ENCODE results near the gene GRWD1. TPM values are rescaled to one million over a fixed set of nuclear protein-coding genes. Genes with fewer than 3 reads are reported as not detected.

GRWD1 gene
- polyA plus RNA-seq, 1 experiment: 16.0 TPM

DNA sequence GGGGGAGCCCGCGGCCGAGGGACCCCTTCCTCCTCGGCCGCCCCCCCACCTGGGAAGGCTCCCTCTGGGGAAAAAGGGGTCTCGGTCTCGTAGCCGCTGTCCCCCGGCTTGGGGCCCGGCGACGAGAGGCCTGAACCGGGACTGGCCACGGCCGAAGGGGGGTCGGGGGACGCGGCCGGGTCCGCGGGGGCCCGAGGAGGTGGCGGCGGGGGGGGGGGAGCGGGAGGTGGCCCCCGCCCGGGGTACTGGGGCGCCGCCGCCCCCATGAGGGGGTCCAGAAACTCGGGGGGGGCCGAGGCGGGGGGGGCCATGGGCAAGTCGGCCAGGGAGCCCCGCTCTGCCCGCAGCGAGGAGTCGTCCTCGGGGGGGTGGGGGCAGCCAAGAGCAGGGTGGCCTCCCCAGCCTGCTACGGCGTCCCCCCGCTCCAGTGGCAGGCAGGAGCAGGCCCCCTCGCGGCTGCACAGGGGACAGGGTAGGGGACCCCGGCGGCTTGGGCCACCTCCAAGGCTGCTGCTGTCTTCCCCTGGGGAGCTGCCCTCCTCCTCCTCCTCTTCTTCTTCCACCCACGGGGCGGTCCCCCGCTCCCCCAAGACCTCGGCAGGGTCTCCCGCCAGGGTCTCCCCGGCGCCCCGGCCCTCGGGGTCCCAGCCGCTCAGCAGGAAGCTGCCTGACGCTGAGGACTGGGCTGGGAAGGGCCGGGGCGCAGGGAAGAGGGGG lies 53.0 kb downstream of the GRWD1 start:
- peaks cover 6% of the 10 kb centered on the region; the same call in 1 of the 2 replicates for H3K9me3 ChIP-seq (ENCODE audit: control insufficient read depth, insufficient read depth, low read length)

DNA sequence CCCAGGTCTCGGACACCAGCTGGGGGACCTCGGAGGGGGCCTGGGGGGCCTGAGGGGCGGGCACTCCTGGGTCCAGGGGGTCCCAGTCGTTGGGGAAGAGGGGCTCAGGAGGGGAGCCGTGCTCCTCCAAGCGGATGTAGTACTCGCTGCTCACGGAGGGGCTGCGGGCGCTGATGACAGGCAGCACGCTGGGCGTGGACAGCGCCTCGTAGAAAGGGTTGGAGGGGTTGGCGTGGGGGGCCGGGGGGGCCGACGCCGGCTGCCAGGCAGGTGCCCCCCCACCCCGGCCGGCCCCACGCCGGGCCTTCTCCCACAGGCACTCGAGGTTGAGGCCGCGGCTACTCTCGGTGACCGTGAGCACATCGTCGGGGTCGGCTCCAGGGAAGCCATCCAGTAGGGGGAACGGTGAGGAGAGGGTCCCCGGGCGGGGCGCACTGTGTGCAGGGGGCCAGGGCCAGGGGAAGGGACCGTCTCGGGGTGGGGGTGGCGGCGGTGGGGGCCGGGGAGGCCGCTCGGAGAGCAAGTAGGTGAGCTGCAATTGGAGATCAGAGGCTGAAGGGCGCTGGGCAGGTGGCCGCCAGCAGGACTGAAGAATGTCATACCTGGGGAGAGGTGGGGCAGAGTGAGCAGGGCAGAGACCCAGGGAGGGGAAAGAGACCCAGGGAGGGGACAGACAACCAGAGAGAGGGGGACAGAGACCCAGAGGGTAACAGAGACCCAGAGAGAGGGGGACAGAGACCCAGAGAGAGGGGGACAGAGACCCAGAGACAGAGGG lies 53.7 kb downstream of the GRWD1 start:
- TF ChIP-seq, protein P1, sequence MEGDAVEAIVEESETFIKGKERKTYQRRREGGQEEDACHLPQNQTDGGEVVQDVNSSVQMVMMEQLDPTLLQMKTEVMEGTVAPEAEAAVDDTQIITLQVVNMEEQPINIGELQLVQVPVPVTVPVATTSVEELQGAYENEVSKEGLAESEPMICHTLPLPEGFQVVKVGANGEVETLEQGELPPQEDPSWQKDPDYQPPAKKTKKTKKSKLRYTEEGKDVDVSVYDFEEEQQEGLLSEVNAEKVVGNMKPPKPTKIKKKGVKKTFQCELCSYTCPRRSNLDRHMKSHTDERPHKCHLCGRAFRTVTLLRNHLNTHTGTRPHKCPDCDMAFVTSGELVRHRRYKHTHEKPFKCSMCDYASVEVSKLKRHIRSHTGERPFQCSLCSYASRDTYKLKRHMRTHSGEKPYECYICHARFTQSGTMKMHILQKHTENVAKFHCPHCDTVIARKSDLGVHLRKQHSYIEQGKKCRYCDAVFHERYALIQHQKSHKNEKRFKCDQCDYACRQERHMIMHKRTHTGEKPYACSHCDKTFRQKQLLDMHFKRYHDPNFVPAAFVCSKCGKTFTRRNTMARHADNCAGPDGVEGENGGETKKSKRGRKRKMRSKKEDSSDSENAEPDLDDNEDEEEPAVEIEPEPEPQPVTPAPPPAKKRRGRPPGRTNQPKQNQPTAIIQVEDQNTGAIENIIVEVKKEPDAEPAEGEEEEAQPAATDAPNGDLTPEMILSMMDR (IDR thresholded peaks at IDR 0.05; ENCODE audit: low read depth, low read length): no peak
- ChIA-PET CTCF (no interaction called here), POLR2A (interaction anchor here (0.6 kb wide), 1 partner anchor 1072 kb away, joined by 3 read pairs; no protein-coding TSS in a partner anchor)
- H3K27me3 ChIP-seq (ENCODE audit: control insufficient read depth, insufficient read depth, low read length): peaks cover 38% of the 10 kb centered on the region
- DNase-seq (ENCODE audit: low read depth, low spot score): no peak
- H3K4me3 ChIP-seq (ENCODE audit: low read depth, low read length): no peak overlapping the region
- H3K9me3 ChIP-seq (ENCODE audit: control insufficient read depth, insufficient read depth, low read length): peaks cover 6% of the 10 kb centered on the region; the same call in 1 of the 2 replicates
- H3K27ac ChIP-seq (ENCODE audit: low read depth, low read length): no peak overlapping the region

More for the DNA sequence above, 53.0 kb downstream of the GRWD1 start:
- no peak overlapping the region for H3K27ac ChIP-seq (ENCODE audit: low read depth, low read length)
- H3K27me3 ChIP-seq (ENCODE audit: control insufficient read depth, insufficient read depth, low read length): peaks cover 38% of the 10 kb centered on the region
- no peak for DNase-seq (ENCODE audit: low read depth, low spot score)
- H3K4me3 ChIP-seq (ENCODE audit: low read depth, low read length): no peak overlapping the region
- ChIA-PET CTCF (no interaction called here), POLR2A (interaction anchor here (0.6 kb wide), 1 partner anchor 1071 kb away, joined by 3 read pairs; no protein-coding TSS in a partner anchor)
- TF ChIP-seq, protein P1 (IDR thresholded peaks at IDR 0.05; ENCODE audit: low read depth, low read length): no peak

DNA sequence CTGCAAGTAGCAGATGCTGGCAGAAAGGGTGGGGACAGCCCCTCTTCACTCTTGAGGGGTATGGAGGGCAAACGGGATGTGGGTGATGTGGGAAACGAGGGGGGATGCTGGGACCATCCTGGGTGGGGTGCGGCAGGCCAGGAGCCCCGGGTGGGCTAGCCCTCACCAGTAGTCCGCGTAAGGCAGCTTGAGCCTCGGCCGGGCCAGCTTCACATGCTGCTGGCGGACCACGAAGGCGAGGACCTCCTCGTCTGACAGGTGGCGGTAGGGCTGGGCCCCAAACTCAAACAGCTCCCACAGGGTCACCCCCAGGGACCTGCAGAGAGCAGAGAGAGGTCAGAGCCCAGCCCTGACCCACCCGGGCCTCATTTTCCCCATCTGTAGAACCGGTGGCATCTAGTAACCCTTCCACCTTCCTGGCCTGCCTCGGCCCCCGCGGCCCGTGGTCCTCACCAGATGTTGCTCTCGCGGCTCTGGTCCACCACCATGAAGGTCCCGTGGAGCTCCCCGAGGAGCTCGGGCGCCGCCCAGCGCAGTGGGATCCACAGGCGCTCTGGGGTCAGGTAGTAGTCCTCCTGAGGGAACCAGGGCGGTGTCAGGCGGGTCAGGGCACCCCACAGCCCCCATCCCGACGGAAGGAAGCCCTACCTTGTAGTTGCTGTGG lies 55.2 kb downstream of the GRWD1 start:
- Histone ChIP-seq H3K9me3 (ENCODE audit: control insufficient read depth, insufficient read depth, low read length) (peaks cover 6% of the 10 kb centered on the region; the same call in 1 of the 2 replicates), H3K27me3 (ENCODE audit: control insufficient read depth, insufficient read depth, low read length) (peaks cover 38% of the 10 kb centered on the region), H3K27ac (ENCODE audit: low read depth, low read length) (no peak overlapping the region), H3K4me3 (ENCODE audit: low read depth, low read length) (no peak overlapping the region)
- POLR2A ChIA-PET: no interaction called here
- TF ChIP-seq, protein P1 (IDR thresholded peaks at IDR 0.05; ENCODE audit: low read depth, low read length): no peak
- CTCF ChIA-PET: interaction anchor here (0.6 to 1.3 kb wide), 2 partner anchors 80 to 83 kb away, joined by 3 to 6 read pairs; no protein-coding TSS in a partner anchor
- no peak for DNase-seq (ENCODE audit: low read depth, low spot score)

DNA sequence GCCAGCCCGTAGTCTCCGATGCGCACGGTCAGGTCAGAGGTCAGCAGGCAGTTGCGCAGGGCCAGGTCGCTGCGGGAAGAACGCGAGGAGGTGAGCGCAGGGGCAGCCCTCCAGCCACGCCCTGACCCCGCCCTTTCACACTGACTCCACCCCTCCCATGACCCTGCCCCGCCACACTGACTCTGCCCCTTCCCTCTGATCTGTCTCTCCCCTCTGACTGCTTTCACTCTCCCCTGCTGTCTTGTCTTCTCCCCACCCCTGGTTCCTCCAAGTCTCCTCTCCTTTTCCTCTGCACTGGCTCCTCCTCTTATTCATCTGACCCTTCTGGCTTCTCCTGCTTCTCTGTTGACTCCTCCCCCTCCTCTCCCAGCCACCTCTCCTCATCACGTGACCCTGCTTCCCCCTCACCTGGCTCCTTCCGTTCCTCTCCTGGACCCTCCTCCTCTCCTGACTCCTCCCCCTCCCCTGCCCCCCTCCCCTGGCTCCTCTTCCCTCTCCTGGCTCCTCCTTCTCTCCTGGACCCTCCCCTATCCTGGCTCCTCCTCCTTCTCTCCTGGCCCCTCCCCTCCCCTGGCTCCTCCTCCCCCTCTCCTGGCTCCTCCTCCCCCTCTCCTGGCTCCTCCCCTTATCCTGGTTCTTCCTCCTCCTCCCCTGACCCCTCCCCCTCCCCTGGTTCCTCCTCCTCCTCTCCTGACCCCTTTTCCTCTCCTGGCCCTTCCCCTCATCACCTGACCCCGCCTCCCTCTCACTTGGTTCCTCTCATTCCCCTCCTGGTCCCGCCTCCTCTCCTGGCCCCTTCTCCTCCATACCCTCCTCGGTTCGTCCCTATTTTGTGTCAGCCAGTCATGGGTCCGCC lies 55.9 kb downstream of the GRWD1 start:
- H3K27me3 ChIP-seq (ENCODE audit: control insufficient read depth, insufficient read depth, low read length): peaks cover 38% of the 10 kb centered on the region
- TF ChIP-seq, protein P1 (IDR thresholded peaks at IDR 0.05; ENCODE audit: low read depth, low read length): no peak
- POLR2A ChIA-PET: no interaction called here
- no peak overlapping the region for H3K27ac ChIP-seq (ENCODE audit: low read depth, low read length)
- H3K9me3 ChIP-seq (ENCODE audit: control insufficient read depth, insufficient read depth, low read length): peaks cover 6% of the 10 kb centered on the region; the same call in 1 of the 2 replicates
- H3K4me3 ChIP-seq (ENCODE audit: low read depth, low read length): no peak overlapping the region
- CTCF ChIA-PET: interaction anchor here (0.6 to 1.3 kb wide), 3 partner anchors 79 to 82 kb away, joined by 3 to 6 read pairs (median 3); no protein-coding TSS in a partner anchor
- no peak for DNase-seq (ENCODE audit: low read depth, low spot score)

All from AG04450 (cell line).